Endothelial cell of umbilical vein (primary cell): ENCODE data around the gene ACTR3C. TPM values are rescaled to one million over a fixed set of nuclear protein-coding genes. Genes with fewer than 3 reads are reported as not detected.
"Not testable (repeated sequence)": the region's sequence is repeated elsewhere in the genome, so short reads cannot be mapped to it uniquely, and the experiment has no call there.

ENCODE experiments used
- BruUV-seq: library from RNA; stranded (reverse); fragments of 400-500 nt; replicated peaks from 2 replicates; lab custom pipeline; 2021; lab: Mats Ljungman, UMichigan
- CTCF ChIA-PET: fragments of 300-600, 350-600 bp; sonication (Branson Sonifier 250); formaldehyde crosslinking; loops from one replicate; lab custom pipeline; 2021; ENCODE audit warnings: antibody characterized with exemption, inconsistent platforms; lab: Charles Lee
- POLR2A ChIA-PET: fragments of 300-600, 350-600 bp; sonication (Branson Sonifier 250); formaldehyde crosslinking; loops from one replicate; lab custom pipeline; 2021; ENCODE audit warnings: antibody characterized with exemption, inconsistent platforms; lab: Charles Lee
- DNase-seq: peaks from one replicate; pipeline ENCODE4 v3.0.0-alpha.2; 2011; ENCODE audit warnings: low read depth, low spot score
- FAIRE-seq: peaks from 2 replicates; lab custom pipeline; 2011; peaks lifted over from hg19 to GRCh38; lab: Jason Lieb, UNC
- H2AFZ ChIP-seq: 2 replicates; pipeline ENCODE4 v1.6.0; 2012; ENCODE audit warnings: low read depth, low read length, control low read depth, inconsistent platforms
- H3K27ac ChIP-seq: 2 replicates; pipeline ENCODE4 v1.5.1; 2011; ENCODE audit warnings: low read depth, mild to moderate bottlenecking, control low read depth, low read length, moderate library complexity; ENCODE audit not compliant: insufficient read depth
- H3K27me3 ChIP-seq, 2 experiments: 2 replicates each; pipeline versions ENCODE4 v1.6.0 to v1.6.1; 2011; ENCODE audit warnings: low read length in 2 of 2, mixed read lengths in 1 of 2; ENCODE audit not compliant: control insufficient read depth in 2 of 2, insufficient read depth in 2 of 2
- H3K36me3 ChIP-seq, 2 experiments: 2 replicates in 1 of 2; 3 replicates in 1 of 2; pipeline ENCODE4 v1.5.1; 2011; ENCODE audit warnings: low read length in 2 of 2, mild to moderate bottlenecking in 1 of 2, moderate library complexity in 1 of 2; ENCODE audit not compliant: control insufficient read depth in 2 of 2, insufficient read depth in 2 of 2; ENCODE audit errors: extremely low read depth in 1 of 2
- H3K4me1 ChIP-seq: 3 replicates; pipeline ENCODE4 v1.5.1; 2011; ENCODE audit warnings: mild to moderate bottlenecking, low read length; ENCODE audit not compliant: control insufficient read depth, insufficient read depth; ENCODE audit errors: extremely low read depth
- H3K4me2 ChIP-seq: 2 replicates; pipeline ENCODE4 v1.6.1; 2011; ENCODE audit warnings: low read length, control low read depth, mixed read lengths; ENCODE audit not compliant: insufficient read depth
- H3K4me3 ChIP-seq, 3 experiments: fragments of 200-600 bp in 1 of 3; sonication (generic), shearing (Covaris generic) in 1 of 3; replicated peaks in 1 of 3; 2 replicates each; pipeline ENCODE4 v1.5.1; 2011 to 2016; ENCODE audit warnings: control low read depth in 3 of 3, low read length in 3 of 3, mild to moderate bottlenecking in 2 of 3, inconsistent platforms in 1 of 3, low read depth in 1 of 3, moderate library complexity in 1 of 3; ENCODE audit not compliant: insufficient read depth in 1 of 3
- H3K79me2 ChIP-seq: 2 replicates; pipeline ENCODE4 v1.6.0; 2012; ENCODE audit warnings: low read length, inconsistent platforms; ENCODE audit not compliant: control insufficient read depth, insufficient read depth
- H3K9ac ChIP-seq: replicated peaks from 2 replicates; pipeline ENCODE3; 2011; ENCODE audit warnings: low read length, control low read depth; ENCODE audit not compliant: insufficient read depth; ENCODE audit errors: extremely low read depth
- H3K9me1 ChIP-seq: replicated peaks from 3 replicates; pipeline ENCODE4 v1.6.0; 2011; ENCODE audit warnings: mild to moderate bottlenecking, low read length; ENCODE audit not compliant: control insufficient read depth, insufficient read depth; ENCODE audit errors: extremely low read depth
- H3K9me3 ChIP-seq: replicated peaks from 2 replicates; pipeline ENCODE4 v1.5.1; 2012; ENCODE audit warnings: low read length, inconsistent platforms; ENCODE audit not compliant: control insufficient read depth, insufficient read depth
- H4K20me1 ChIP-seq: replicated peaks from 2 replicates; pipeline ENCODE3; 2011; ENCODE audit warnings: mild to moderate bottlenecking, low read length; ENCODE audit not compliant: control insufficient read depth, insufficient read depth; ENCODE audit errors: extremely low read depth
- dilution Hi-C: fragments of 300-500 bp; cut with MboI; formaldehyde crosslinking; loops from one replicate; pipeline ENCODE4 v1.15.0; 2019; ENCODE audit warnings: low sequenced_read_pairs; ENCODE audit not compliant: extremely low pct_ligation_motif_present
- intact Hi-C: fragments of 100-400 bp; cut with micrococcal nuclease; formaldehyde crosslinking; loops from one replicate; pipeline ENCODE4 v1.10.0; 2022
- polyA plus RNA-seq, 4 experiments: library from polyadenylated mRNA; depleted of rRNA in 3 of 4; stranded (reverse) in 3 of 4; unstranded in 1 of 4; fragments of >200 nt; gene quantifications; 2 replicates each; pipeline versions ENCODE4 v1.2.1 to v1.2.3, GENCODE V29; 2011 to 2012; ENCODE audit warnings: missing spikeins in 1 of 4
- total RNA-seq: library from RNA; stranded (reverse); gene quantifications from 2 replicates; pipeline ENCODE4 v1.2.3, GENCODE V29; 2021

The ACTR3C gene
- total and polyA plus RNA-seq, 2 donors (not counting 3 experiments of a cell fraction or from before 2014, with no cell fraction given), result 0.33 TPM; not detected in 1

GRCh38 chr7:150205866-150206265, 117.5 kb downstream of the ACTR3C start:
- DNase-seq, H3K27me3 ChIP-seq, intact Hi-C loops, H3K4me3 ChIP-seq, H3K79me2 ChIP-seq, H2AFZ ChIP-seq, H3K9ac ChIP-seq, H3K4me1 ChIP-seq, POLR2A ChIA-PET, dilution Hi-C loops, H3K36me3 ChIP-seq, H3K4me2 ChIP-seq, H3K9me3 ChIP-seq, H3K27ac ChIP-seq, BruUV-seq, H3K9me1 ChIP-seq, H4K20me1 ChIP-seq, CTCF ChIA-PET: not testable (repeated sequence)
- peak; percentile 24 for FAIRE-seq

- H4K20me1 ChIP-seq, H3K9me1 ChIP-seq, DNase-seq, H3K27ac ChIP-seq, H3K9me3 ChIP-seq, H3K9ac ChIP-seq, H2AFZ ChIP-seq, H3K4me2 ChIP-seq, CTCF ChIA-PET, H3K27me3 ChIP-seq, dilution Hi-C loops, intact Hi-C loops, H3K79me2 ChIP-seq, H3K4me3 ChIP-seq, BruUV-seq, H3K36me3 ChIP-seq, POLR2A ChIA-PET, FAIRE-seq, H3K4me1 ChIP-seq: not testable (repeated sequence)
Measured at GRCh38 chr7:150204577-150204976, 118.8 kb downstream of the ACTR3C start.

- CTCF ChIA-PET, H2AFZ ChIP-seq, H3K9me1 ChIP-seq, dilution Hi-C loops, H3K4me1 ChIP-seq, H3K9me3 ChIP-seq, H3K4me2 ChIP-seq, DNase-seq, H3K79me2 ChIP-seq, H3K4me3 ChIP-seq, BruUV-seq, H3K9ac ChIP-seq, H3K27me3 ChIP-seq, POLR2A ChIA-PET, intact Hi-C loops, H4K20me1 ChIP-seq, FAIRE-seq, H3K27ac ChIP-seq, H3K36me3 ChIP-seq: not testable (repeated sequence)
Measured at GRCh38 chr7:150202894-150203293, 120.5 kb downstream of the ACTR3C start.

Other genes starting within 250 kb of the ACTR3C start
- gene LRRC61, start 190 bp downstream of the ACTR3C start, total RNA-seq, result 0.39 TPM in 1 of 2 replicates, not detected in the other
- 0.72 TPM in 2 replicates for gene LRRC61, start 190 bp downstream of the ACTR3C start, polyA plus RNA-seq
- gene RARRES2, start 18.1 kb upstream of the ACTR3C start, total RNA-seq, result not detected in 2 replicates
- gene RARRES2, start 18.1 kb upstream of the ACTR3C start, polyA plus RNA-seq, result 0.24 TPM in 1 of 2 replicates, not detected in the other
- 139 and 140 TPM in 2 replicates for gene REPIN1, start 45.3 kb upstream of the ACTR3C start, total RNA-seq
- gene REPIN1, start 45.3 kb upstream of the ACTR3C start, polyA plus RNA-seq, result 108 and 116 TPM in 2 replicates
- 8.3 and 9.7 TPM in 2 replicates for gene ZNF775, start 55.8 kb upstream of the ACTR3C start, total RNA-seq
- gene ZNF775, start 55.8 kb upstream of the ACTR3C start, polyA plus RNA-seq, result 5.8 and 7.4 TPM in 2 replicates
- gene GIMAP8, start 127.1 kb upstream of the ACTR3C start, total RNA-seq, result 67.5 and 71.8 TPM in 2 replicates
- 25.3 and 32.2 TPM in 2 replicates for gene GIMAP8, start 127.1 kb upstream of the ACTR3C start, polyA plus RNA-seq
- gene GIMAP7, start 191.3 kb upstream of the ACTR3C start, total RNA-seq, result 42.4 and 51.1 TPM in 2 replicates
- 37.9 and 43.4 TPM in 2 replicates for gene GIMAP7, start 191.3 kb upstream of the ACTR3C start, polyA plus RNA-seq
- gene GIMAP4, start 243.8 kb upstream of the ACTR3C start, total RNA-seq, result 168 and 174 TPM in 2 replicates
- gene GIMAP4, start 243.8 kb upstream of the ACTR3C start, polyA plus RNA-seq, result 38.6 and 56.6 TPM in 2 replicates